ENCODE results near the gene GNAQ. TPM values are rescaled to one million over a fixed set of nuclear protein-coding genes. Genes with fewer than 3 reads are reported as not detected.
"Not testable (repeated sequence)": the region's sequence is repeated elsewhere in the genome, so short reads cannot be mapped to it uniquely, and the experiment has no call there.

Gene GNAQ
- total RNA-seq, 3 donors from 2014 or later (not counting 1 experiment from before 2014, with no cell fraction given), result 17.8 to 51.6 (median 24.5) TPM

- ATAC-seq (no peak), DNase-seq (no peak)
- peaks cover 5 to 20% of the 10 kb centered on the region in 2 donors for H3K4me1 Mint-ChIP-seq
- H3K27me3 ChIP-seq (ENCODE audit: control insufficient read depth, insufficient read depth, low read length), result no peaks in the 10 kb centered on the region
- no peaks in the 10 kb centered on the region for H3K27me3 Mint-ChIP-seq (ENCODE audit: low read depth in 2 of 2)
- no peak overlapping the region for H3K27ac ChIP-seq (ENCODE audit: low read length)
- TF ChIP-seq CTCF (IDR thresholded peaks at IDR 0.05), result no peak
- no peaks in the 10 kb centered on the region for H3K4me1 ChIP-seq (ENCODE audit: control insufficient read depth, insufficient read depth, low read length)
- intact Hi-C loops (cut with micrococcal nuclease), result no loop called here
- H3K4me3 Mint-ChIP-seq, result no peak overlapping the region
- no peaks in the 10 kb centered on the region for H3K36me3 Mint-ChIP-seq
- H3K36me3 ChIP-seq (ENCODE audit: control insufficient read depth, insufficient read depth, low read length), result no peaks in the 10 kb centered on the region
- H3K9me3 ChIP-seq (ENCODE audit: control insufficient read depth, insufficient read depth, low read length), result no peaks in the 10 kb centered on the region
- no peak overlapping the region for H3K4me3 ChIP-seq (ENCODE audit: low read length)
- WGBS (ENCODE audit: insufficient coverage), result 67% methylated on average over 4 of the region's 4 CpGs
- no peaks in the 10 kb centered on the region for H3K9me3 Mint-ChIP-seq
- no peak overlapping the region for H3K27ac Mint-ChIP-seq
Observed at GRCh38 chr9:77882294-77882693, 149.3 kb downstream of the GNAQ start.

GRCh38 chr9:77881634-77882033, 150.0 kb downstream of the GNAQ start:
- H3K36me3 ChIP-seq (ENCODE audit: control insufficient read depth, insufficient read depth, low read length); H3K27ac Mint-ChIP-seq; ATAC-seq; H3K9me3 Mint-ChIP-seq; H3K4me3 ChIP-seq (ENCODE audit: low read length); H3K4me1 ChIP-seq (ENCODE audit: control insufficient read depth, insufficient read depth, low read length); H3K27me3 Mint-ChIP-seq (ENCODE audit: low read depth in 2 of 2); DNase-seq; H3K9me3 ChIP-seq (ENCODE audit: control insufficient read depth, insufficient read depth, low read length); intact Hi-C loops (cut with micrococcal nuclease); H3K27ac ChIP-seq (ENCODE audit: low read length); H3K27me3 ChIP-seq (ENCODE audit: control insufficient read depth, insufficient read depth, low read length); H3K4me3 Mint-ChIP-seq; H3K36me3 Mint-ChIP-seq: not testable (repeated sequence)
- WGBS (ENCODE audit: insufficient coverage), result 93% methylated on average over 8 of the region's 8 CpGs
- H3K4me1 Mint-ChIP-seq, result peaks cover 5 to 20% of the 10 kb centered on the region in 2 donors

GRCh38 chr9:77881111-77881510, 150.5 kb downstream of the GNAQ start:
- intact Hi-C loops (cut with micrococcal nuclease), result no loop called here
- no peaks in the 10 kb centered on the region for H3K9me3 ChIP-seq (ENCODE audit: control insufficient read depth, insufficient read depth, low read length)
- WGBS (ENCODE audit: insufficient coverage), result 91% methylated on average over 8 of the region's 8 CpGs
- H3K36me3 Mint-ChIP-seq, result no peaks in the 10 kb centered on the region
- no peak overlapping the region for H3K27ac Mint-ChIP-seq
- no peaks in the 10 kb centered on the region for H3K36me3 ChIP-seq (ENCODE audit: control insufficient read depth, insufficient read depth, low read length)
- H3K4me3 ChIP-seq (ENCODE audit: low read length), result no peak overlapping the region
- no peak overlapping the region for H3K4me3 Mint-ChIP-seq
- H3K4me1 Mint-ChIP-seq, result peaks cover 5 to 20% of the 10 kb centered on the region in 2 donors
- no peak for ATAC-seq
- no peak overlapping the region for H3K27ac ChIP-seq (ENCODE audit: low read length)
- DNase-seq, result no peak
- H3K27me3 Mint-ChIP-seq (ENCODE audit: low read depth in 2 of 2), result no peaks in the 10 kb centered on the region
- no peaks in the 10 kb centered on the region for H3K27me3 ChIP-seq (ENCODE audit: control insufficient read depth, insufficient read depth, low read length)
- no peaks in the 10 kb centered on the region for H3K4me1 ChIP-seq (ENCODE audit: control insufficient read depth, insufficient read depth, low read length)
- no peaks in the 10 kb centered on the region for H3K9me3 Mint-ChIP-seq
- TF ChIP-seq CTCF (IDR thresholded peaks at IDR 0.05), result no peak

- Mint-ChIP-seq H3K36me3 (no peaks in the 10 kb centered on the region), H3K9me3 (no peaks in the 10 kb centered on the region), H3K4me3 (no peak overlapping the region), H3K27ac (no peak overlapping the region), H3K27me3 (ENCODE audit: low read depth in 2 of 2) (no peaks in the 10 kb centered on the region), H3K4me1 (peaks cover 5 to 20% of the 10 kb centered on the region in 2 donors)
- intact Hi-C loops (cut with micrococcal nuclease), result no loop called here
- DNase-seq (no peak), ATAC-seq (no peak)
- H3K27me3 ChIP-seq (ENCODE audit: control insufficient read depth, insufficient read depth, low read length), result no peaks in the 10 kb centered on the region
- no peak overlapping the region for H3K27ac ChIP-seq (ENCODE audit: low read length)
- H3K36me3 ChIP-seq (ENCODE audit: control insufficient read depth, insufficient read depth, low read length), result no peaks in the 10 kb centered on the region
- no peaks in the 10 kb centered on the region for H3K9me3 ChIP-seq (ENCODE audit: control insufficient read depth, insufficient read depth, low read length)
- TF ChIP-seq CTCF (IDR thresholded peaks at IDR 0.05), result no peak
- no peaks in the 10 kb centered on the region for H3K4me1 ChIP-seq (ENCODE audit: control insufficient read depth, insufficient read depth, low read length)
- WGBS (ENCODE audit: insufficient coverage), result 79% methylated on average over 7 of the region's 8 CpGs
- H3K4me3 ChIP-seq (ENCODE audit: low read length), result no peak overlapping the region
Observed at GRCh38 chr9:77879437-77879943, 152.1 kb downstream of the GNAQ start.

GRCh38 chr9:77878793-77879192, 152.8 kb downstream of the GNAQ start:
- H3K27me3 Mint-ChIP-seq (ENCODE audit: low read depth in 2 of 2); DNase-seq; ATAC-seq; H3K9me3 Mint-ChIP-seq; H3K27ac Mint-ChIP-seq; H3K4me1 ChIP-seq (ENCODE audit: control insufficient read depth, insufficient read depth, low read length); H3K9me3 ChIP-seq (ENCODE audit: control insufficient read depth, insufficient read depth, low read length); H3K4me3 ChIP-seq (ENCODE audit: low read length); H3K36me3 Mint-ChIP-seq; H3K27me3 ChIP-seq (ENCODE audit: control insufficient read depth, insufficient read depth, low read length); H3K36me3 ChIP-seq (ENCODE audit: control insufficient read depth, insufficient read depth, low read length); H3K27ac ChIP-seq (ENCODE audit: low read length); intact Hi-C loops (cut with micrococcal nuclease); H3K4me3 Mint-ChIP-seq: not testable (repeated sequence)
- peaks cover 3 to 14% of the 10 kb centered on the region in 2 donors for H3K4me1 Mint-ChIP-seq
- 40% methylated on average over 1 of the region's 5 CpGs for WGBS (ENCODE audit: insufficient coverage)

Measured in natural killer cell (primary cell).